Left renal pelvis (tissue), 4 donors: ENCODE results near the gene URM1. TPM values are rescaled to one million over a fixed set of nuclear protein-coding genes. Genes with fewer than 3 reads are reported as not detected.

Source experiments
- DNase-seq, 4 donors: peaks; one replicate each; pipeline ENCODE4 v3.0.0-alpha.2; 2013; ENCODE audit warnings: low read depth in 4 of 4, low spot score in 3 of 4
- polyA plus RNA-seq, 4 donors: library from polyadenylated mRNA; unstranded; fragments of 120-200 nt; gene quantifications; one replicate each; pipeline ENCODE4 v1.2.1, GENCODE V29; 2013; ENCODE audit not compliant: insufficient read length in 4 of 4

Gene URM1
- polyA plus RNA-seq, 4 donors: 48.5 to 61.2 (median 53.6) TPM

DNA sequence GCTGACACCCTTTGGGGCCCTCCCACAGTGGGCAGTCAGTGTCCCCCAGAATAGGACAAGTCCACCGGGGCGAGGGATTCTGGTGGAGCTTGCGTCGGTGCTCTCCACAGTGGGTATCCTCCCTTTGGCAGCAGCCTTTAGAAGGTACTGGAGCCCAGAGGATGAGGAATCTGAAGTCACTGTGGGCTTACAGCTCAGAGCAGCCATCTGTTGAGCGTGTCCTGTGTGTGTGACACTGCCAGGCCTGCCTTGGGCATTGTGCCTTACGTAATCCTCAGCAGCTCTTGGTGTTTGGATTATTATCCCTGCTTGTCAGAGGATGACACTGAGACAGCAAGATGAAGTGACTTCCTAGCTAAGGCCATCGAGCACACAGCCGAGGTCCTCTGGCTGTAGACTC is 12.6 kb downstream of the URM1 start:
- DNase-seq: no peak

DNA sequence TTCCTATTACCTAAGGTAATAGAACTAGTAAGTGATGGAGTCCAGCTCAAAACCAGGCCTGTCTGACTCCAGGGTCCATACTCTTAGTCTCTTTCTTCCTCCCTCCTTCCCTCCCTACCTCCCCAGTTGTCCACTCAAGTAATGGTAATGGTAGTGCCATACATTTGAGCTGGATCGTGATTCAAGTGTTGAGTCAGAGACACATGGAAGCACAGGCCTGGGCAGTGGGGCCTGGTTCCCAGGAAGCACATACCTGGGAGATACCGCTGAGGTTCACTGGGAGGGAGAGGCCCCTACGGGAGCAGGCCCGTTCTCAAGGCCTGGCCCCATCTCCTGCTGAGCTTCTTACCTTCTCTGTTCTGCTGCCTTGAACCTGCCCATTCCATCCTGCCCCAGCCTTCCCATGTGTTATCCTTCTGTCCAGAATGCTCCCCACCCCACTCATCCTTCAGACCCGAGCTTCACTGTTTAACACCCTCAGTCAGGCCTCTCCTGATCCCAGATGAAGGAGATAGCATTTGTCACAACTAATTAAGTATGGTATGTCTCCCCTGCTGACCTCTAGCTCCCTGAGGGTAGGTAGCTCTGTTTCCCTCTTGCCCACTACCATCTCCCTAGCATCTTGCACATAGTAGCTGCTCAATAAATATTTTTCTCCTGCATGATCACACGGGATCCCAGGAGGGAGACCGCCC is 13.8 kb downstream of the URM1 start:
- DNase-seq: no peak

DNA sequence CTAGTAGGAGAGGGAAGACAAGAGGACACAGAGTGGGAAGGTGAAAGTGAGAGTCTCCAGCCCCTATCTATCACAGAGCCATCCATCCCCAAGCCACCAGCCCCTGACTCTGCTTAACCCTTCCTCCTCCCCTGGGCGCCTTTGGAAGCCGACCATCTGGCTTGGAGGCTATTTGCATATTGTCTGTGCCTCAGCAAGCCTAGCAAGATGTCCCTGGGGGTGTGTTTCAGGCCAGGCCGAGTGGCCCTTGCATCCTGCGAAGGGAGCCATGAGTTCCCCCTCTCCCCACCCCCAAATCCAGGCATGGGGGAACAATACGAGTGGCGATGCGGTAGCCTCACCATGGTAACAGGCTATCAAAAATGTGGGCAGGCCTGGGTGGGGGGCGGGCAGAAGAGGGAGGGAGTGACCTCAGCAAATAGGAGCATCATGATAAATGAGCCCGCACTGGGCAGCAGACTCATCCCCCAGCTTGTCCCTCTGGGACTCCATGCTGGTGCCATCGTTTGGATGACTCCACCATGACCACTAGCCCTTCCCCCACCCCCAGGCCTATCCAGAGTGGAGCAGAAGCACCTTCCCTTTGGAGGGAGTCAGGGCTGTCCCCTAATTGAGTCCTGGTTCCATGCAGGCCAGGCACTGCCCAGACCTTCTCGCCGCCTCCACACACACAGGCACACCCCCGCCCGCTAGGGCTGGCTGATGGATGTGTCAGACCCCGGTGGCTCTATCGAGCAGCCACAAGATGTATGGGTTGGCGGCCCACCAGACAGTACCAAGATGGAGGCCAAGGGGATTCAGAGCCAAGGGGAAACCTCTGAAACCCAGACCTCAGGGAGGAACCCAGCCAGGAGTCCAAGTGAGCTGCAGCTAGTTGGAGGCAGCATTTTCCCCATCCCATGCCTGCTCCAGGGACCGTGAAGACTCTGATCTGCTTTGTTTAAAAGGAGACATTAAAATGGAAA is 14.6 kb downstream of the URM1 start:
- DNase-seq: no peak

DNA sequence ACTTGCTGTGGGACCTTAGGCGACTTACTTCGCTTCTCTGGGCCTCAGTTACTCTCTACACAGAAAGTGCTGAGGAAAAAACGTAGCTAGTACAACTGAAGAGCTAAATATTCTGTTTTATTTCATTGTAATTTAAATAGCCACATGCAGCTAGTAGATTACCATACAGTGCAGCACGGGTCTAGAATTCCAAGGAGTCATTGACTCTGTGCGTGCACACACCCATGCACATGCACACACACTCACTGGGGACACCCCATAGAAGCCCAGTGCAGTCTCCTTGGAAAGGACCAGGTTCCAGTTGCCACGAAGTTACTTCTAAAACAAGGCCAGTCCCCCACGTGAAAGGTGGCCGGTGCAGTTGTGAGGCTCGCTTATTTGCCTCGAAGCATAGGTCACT is 17.0 kb downstream of the URM1 start:
- DNase-seq: no peak

DNA sequence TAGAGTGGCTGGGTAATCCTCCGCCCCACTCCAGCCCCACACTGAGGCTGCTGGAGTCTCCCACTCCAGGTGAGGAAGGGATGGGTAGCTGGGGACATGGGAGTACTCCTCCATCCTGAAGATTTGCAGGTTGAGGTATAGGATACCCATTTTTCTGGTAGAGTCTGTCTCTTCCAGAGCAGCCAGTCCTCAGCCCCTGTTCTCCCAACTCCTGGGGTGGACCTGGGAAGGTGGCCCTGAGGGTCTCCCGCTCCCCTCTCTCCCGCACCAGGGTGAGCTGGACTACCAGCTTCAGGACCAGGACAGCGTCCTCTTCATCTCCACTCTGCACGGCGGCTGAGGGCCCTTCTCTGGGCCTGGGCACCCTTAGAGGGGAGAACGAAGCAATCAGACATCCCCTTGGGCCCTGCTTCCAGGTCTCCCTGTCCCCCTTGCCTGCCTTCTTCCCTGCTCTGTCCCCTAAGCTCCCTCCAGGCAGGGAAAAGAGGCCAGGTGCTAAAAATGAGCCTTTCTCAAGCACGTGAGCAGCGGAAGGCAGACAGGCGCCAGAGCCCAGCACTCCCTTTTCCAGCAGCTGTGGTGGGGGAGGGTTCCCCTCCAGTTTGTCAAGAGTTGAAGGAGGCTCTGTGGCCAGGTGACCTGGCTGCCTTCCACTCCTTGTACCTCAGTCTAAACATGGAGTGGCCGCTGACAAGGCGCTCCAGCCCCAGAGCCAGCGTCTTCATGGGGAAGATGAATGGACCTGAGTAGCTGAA is 18.4 kb downstream of the URM1 start:
- no peak for DNase-seq

DNA sequence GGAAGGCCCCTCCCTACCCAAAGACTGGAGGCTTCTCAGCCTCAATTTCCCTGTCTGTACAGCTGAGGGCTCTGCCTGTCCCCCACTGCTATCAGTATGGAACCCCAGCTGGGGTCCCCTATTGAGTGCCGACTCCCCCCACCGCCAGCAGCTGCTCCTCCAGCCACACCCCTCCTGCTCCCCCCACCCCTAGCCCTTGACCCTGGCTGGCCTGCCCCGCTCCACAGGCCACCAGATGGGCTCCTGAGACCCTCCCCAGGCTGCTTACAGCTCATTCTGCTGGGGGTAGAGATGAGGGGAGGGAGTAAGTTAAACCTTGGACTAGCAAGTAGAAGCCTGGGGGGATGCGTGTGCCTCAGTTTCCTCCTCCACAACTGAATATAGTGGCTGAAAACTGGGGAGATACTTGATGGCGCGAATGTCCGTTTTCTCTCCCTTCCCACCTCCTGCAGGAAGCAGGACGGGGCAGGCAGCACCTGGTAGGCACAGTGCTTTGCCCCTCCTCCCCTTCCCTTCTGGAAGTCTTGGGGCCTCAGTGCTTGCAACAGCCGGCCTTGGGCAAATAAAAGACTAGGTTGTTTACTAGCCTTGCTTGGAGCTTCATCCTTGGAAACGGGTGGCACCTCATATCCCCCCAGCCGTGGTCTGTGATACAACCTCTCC is 19.1 kb downstream of the URM1 start:
- DNase-seq: no peak

DNA sequence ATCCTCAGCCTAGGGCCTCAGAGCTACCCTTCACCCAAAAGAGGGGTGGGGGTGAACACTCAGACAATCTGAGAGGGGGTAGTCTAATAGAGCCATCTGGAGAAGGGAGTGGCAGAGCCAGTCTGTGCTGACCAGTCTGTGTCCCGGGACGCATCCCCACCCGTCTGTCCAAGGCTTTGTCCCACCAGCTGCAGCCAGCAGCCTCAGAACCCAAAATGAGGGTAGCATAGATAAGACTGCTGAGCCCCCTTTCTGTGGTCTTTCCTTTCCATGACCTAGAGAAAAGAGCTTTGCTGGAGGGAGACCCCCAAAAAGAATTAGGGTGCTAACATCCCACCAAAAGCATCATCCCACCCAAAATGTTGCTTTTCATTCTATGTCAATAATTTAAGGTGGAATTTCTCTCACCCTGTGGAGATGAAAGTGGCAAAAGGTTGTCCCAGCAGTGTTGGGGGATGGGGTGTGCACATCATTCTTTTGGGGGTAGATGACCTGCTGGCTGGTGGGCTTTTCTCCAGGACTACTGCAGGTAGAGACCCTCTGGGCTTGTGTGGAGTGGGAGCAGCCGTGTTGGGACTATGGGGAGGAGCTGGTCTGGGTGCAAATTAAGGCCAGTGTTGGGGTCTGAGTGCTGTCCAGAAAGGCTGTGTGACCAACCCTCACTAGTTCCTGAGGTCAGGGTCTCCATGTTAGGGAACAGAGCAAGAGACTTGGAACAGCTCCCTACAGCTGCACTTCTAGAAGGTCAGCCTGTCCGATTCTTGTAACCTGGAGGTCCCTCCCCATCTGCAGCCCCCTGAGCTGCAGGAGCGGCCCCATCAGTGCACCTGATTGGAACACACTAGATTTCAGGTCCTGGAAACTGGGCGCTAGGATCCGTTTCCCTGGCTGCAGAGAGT is 19.9 kb downstream of the URM1 start:
- no peak for DNase-seq

DNA sequence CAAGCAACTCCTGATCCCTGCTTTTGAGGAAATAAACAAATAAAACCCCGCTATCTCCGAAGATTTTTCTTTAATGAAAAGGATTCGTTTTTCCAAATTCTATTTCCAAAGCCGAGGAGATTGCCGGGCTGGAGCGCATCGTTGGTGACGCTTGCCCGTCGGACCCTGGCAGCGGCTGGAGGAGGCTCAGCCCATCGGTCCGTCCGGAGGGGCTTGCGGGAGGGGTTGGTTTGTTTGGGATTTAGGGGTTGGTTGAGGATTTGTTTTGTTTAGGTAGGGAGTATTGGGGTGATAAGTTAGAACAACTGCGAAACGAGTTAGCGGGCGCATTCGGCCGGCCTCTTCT is 20.8 kb downstream of the URM1 start:
- no peak for DNase-seq

DNA sequence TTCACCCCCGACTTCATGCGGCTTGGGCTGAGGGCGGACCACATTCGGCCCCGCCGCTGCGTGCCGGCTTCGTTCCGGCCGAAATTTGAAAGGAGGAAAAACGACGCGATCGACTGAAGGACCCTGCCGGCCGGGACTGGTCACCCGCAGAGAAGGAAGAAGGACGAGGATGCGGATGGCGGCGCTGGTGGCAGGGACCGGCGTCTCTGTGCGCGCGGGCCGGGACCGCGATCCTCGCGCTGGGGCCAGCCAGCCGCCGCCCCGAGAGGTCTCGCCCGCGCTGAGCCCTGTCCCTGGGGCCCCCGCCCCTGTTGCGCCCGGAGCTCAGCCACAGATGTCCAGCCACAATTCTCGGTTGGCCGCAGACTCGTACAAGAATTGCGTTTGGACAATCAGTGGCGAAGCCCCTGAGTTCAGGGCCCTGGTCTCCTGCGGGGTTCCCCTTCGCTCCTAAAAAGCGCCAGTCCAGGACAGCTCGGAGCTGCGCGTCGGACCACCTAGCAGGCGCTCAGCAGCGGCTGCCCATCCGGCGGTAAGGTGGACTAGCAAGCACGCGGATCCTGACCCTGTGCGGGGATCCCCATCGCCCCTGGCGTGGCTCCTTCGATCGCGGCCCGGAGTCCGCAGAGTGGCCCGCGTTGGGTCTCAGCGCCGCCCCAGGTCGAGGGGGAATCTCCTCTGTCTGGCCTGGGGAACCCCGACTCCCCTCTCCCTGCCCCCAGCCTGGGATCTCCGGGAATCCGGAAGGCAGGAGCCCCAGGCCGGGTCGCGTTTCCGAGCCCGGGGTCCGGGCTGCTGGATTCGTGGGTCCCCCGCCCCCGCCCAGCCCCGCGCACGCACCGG is 21.3 kb downstream of the URM1 start:
- no peak for DNase-seq

DNA sequence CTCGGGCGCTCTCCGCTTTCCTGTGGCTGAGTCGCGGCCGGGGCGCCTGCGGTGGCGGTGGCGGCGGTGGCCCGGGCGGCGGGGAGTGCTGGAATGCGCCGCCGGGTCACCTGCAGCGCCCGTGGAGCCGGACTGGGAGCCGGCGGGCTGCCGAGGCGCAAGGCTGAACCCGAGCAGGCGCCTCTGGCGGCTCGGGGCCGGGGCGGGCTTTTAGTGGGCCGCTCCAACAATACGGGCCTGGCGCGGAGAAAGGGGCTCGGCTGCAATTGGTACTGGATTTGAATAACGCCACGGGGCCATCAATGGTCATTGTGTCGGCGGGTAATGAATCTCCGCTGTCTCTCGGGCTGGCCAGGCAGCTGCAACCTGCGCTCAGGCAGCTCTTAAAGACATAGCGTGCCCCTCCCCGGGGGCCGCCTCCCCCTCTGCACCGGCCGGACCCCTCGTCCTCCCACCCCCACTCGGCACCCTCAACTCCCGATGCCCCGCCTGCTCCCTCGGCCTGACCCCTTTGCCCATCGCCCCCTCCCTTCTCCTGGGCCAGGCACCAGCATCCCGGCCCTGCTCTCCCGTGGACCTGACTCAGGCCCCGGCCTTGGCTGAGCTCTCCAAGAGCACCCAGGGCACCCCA is 22.1 kb downstream of the URM1 start:
- DNase-seq: no peak

DNA sequence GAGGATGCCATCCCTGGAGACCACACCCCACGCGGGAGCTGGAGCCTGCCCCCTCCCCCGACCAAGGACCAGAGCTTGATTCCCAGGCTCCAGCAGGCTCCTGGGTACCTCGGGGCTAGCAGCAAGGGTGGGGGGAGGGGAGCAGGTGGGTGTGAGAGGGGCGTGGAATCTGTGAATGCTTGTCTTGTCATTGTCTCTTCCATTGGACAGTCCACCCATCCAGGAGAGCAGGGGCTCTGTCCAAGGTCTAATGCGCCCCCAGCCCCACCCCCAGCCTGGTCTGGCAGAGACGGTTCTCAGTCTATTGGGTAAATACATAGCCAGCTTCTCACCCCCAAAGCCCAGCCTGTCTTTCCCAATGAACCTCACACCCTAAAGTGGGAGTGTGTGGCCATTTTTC is 22.8 kb downstream of the URM1 start:
- no peak for DNase-seq

DNA sequence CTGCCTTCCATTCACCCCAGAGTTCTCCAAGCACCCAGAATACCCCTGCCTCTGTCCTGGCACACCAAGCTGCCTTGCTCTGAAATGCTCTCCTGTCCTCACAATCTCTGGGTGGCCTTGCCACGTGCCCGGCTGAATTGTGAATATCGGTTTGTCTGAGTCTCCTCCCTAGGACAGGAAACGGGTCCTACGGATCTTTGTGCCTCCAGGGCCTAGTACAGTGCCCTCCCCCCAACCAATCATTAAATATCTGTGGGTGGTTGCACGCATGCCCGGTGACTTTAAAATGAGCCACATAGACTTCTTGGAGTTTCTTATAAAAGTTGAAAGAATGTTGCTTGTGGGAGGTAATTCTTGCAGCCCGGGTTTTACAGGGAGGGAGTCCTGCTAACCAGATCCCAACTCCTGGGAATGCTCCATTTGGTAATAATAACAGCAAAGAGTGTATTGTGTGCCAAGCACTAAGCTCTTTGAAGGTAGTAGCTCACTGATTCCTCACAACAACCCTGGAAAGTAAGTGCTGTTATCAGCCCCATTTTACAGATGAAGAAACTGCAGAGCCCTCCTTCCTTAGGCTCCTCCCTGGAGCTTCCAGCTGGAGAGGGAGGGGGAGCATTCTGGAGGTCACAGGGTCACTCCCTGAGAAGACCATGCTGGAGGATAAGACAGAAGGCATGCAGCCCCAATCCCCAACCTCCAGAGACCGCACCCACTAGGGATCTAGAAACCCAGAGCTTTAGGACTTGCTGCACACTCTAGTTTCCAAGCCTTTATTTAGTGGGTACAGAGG is 23.4 kb downstream of the URM1 start:
- no peak for DNase-seq

DNA sequence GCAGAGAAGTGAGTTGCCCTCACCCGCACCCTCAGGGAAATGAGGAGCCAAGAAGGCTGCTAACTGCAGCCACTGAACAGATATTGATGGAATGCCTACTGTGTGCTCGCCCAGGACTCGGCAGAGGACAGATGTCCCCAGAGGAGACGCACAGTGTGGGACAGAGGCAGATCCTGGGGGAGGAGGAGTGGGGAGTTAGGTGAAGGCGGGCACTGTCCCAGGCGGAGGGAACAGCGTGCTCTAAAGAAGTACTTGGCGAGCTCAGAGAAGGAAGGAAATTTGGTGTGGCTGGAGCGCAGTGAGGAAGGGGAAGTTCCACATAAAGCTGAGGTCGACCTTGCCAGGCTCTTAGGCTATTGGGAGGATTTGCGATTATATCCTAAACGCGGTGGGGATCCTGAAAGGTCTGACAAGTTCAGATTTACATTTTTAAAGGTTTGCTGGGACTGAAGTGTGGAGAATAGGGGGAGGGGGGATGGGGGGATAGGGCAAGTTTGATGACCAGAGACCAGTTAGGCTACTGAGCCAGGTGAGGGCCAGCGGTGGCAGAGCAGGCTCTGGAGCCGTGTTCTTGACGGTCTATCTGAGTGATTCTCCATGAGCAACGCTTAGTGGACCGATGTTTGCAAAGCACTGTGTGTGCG is 25.9 kb downstream of the URM1 start:
- DNase-seq: no peak

DNA sequence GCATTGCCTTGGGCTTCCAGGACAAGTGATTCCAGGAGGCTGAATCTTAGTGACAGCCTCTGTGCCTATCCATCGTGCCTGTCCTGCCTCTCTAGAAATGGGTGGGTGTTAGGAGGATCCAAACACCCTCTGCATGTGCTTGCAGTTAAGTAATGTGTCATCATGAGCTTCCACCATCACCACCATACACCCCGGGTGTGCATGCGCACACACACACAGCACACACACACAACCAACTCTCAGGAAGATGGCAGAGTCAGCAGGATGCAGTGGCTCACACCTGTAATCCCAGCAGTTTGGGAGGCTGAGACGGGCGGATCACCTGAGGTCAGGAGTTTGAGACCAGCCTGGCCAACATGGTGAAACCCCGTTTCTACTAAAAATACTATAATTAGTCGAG is 26.7 kb downstream of the URM1 start:
- no peak for DNase-seq

DNA sequence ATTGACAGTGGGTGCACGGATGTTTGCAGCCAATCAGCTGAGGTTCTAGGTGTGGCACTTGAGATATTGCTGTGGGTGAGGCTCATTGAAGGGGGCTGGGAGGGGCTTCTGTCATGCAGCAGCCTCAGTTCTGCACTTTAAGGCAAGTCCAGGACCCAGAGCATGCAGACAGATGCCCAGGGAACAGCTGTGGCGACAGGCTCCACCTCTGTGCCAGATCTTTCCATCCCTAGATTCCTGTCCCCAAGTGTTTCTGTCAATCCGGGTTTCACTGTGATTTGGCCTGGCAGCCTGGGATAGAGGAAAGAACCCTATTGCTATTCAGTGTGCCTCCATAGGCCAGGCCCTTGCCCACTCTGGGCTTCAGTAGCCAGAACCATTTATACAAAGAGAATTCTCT is 28.7 kb downstream of the URM1 start:
- no peak for DNase-seq

DNA sequence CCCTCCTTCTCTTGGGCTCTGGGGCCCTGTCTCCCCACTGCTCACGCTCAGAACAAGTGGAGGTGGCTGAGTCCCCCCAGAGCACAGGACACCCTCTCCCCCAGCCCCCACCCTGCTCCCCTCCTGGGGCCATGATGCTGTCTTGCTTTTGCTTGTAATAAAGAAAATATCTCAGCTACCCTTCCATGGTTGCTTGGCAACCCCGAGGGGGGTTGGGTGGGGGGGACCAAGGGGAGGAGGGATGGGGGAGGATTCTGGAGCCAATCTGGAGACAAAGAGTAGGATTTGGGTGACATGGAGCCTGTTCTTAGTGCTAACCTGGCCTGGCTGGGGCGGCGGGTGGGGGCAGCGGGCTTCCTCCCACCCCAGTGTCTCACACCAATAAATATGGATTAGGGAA is 33.4 kb downstream of the URM1 start:
- no peak for DNase-seq

DNA sequence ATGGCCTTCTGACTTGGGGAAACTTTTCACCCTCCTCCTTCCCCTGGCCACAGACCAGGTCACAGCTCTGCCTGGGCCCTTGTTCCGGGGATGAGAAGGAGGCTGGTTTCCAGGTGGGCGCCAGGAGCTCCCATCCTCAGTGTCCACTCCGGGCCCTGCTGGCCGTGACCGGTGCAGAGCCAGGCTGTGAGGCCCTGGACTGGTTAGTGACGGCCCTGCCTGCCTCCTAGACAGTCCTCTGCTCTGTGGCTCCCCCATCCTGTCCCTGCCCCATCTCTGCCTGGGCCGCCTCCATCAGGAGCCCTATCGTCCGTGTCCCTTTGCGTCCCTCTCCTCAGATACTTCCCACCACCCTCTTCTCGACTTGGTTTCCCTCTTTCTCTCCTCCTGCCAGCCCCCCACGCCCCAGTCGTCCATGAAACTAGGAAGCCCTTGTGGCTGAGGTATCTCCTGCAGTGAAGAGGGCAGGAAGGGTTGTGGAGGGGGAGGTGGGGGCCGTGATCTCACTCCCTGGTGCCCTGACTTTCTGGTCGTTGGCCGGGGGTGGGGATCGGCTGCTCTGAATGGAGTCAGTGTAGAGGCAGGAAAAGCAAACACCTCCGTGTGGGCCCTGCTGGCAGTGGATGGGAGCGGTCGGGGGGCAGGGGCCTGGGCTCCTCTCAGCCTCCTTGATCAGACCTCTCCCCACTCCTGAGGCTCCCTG is 34.1 kb downstream of the URM1 start:
- no peak for DNase-seq
